Neuronal stem cell (in vitro differentiated cells): ENCODE data around the gene PPP4R3A.
A peak's percentile ranks its signal among the peaks of the same experiment; 100 is the strongest.

ENCODE experiments used
- DNase-seq: peaks from one replicate; pipeline ENCODE4 v3.0.0-alpha.2; 2013; ENCODE audit warnings: low spot score
- H2AFZ ChIP-seq: one replicate; pipeline ENCODE4 v1.6.1; 2013; ENCODE audit warnings: mild to moderate bottlenecking, low read length, inconsistent platforms
- H2AK5ac ChIP-seq: 2 replicates; pipeline ENCODE4 v1.6.1; 2013; ENCODE audit warnings: low read depth, mild to moderate bottlenecking, inconsistent platforms, low read length, moderate library complexity, mixed read lengths
- H2BK120ac ChIP-seq: 2 replicates; pipeline ENCODE4 v1.6.1; 2013; ENCODE audit warnings: low read depth, mild to moderate bottlenecking, inconsistent platforms, low read length, moderate library complexity, mixed read lengths
- H2BK12ac ChIP-seq: one replicate; pipeline ENCODE4 v1.6.1; 2013; ENCODE audit warnings: low read length, inconsistent platforms
- H2BK15ac ChIP-seq: 2 replicates; pipeline ENCODE4 v1.6.1; 2013; ENCODE audit warnings: mild to moderate bottlenecking, low read length, inconsistent platforms, mixed read lengths
- H2BK5ac ChIP-seq: one replicate; pipeline ENCODE4 v1.6.1; 2013; ENCODE audit warnings: inconsistent platforms, mild to moderate bottlenecking, low read length, moderate library complexity
- H3K14ac ChIP-seq: one replicate; pipeline ENCODE4 v1.6.1; 2013; ENCODE audit warnings: low read length, inconsistent platforms
- H3K18ac ChIP-seq: 2 replicates; pipeline ENCODE4 v1.6.1; 2013; ENCODE audit warnings: low read length, inconsistent platforms
- H3K23ac ChIP-seq: 2 replicates; pipeline ENCODE4 v1.6.1; 2013; ENCODE audit warnings: low read depth, mild to moderate bottlenecking, mixed read lengths, low read length, inconsistent platforms; ENCODE audit not compliant: poor library complexity
- H3K27ac ChIP-seq: replicated peaks from 3 replicates; pipeline ENCODE4 v1.5.1; 2013; ENCODE audit warnings: low read length, inconsistent platforms
- H3K27me3 ChIP-seq, 3 experiments: 2 replicates each; pipeline ENCODE4 v1.6.1; 2013; ENCODE audit warnings: low read length in 3 of 3, mild to moderate bottlenecking in 2 of 3, inconsistent platforms in 1 of 3, low read depth in 1 of 3, mixed read lengths in 1 of 3, moderate library complexity in 1 of 3; ENCODE audit not compliant: control insufficient read depth in 3 of 3, insufficient read depth in 3 of 3
- H3K36me3 ChIP-seq, 2 donors: replicated peaks in 1 of 2; 2 replicates each; pipeline ENCODE4 v1.6.1; 2013; ENCODE audit warnings: low read length in 2 of 2; ENCODE audit not compliant: control insufficient read depth in 2 of 2, insufficient read depth in 2 of 2
- H3K4ac ChIP-seq: 2 replicates; pipeline ENCODE4 v1.6.1; 2013; ENCODE audit warnings: inconsistent platforms, mild to moderate bottlenecking, low read length, moderate library complexity
- H3K4me1 ChIP-seq, 2 donors: 1 replicate in 1 of 2; 2 replicates in 1 of 2; pipeline ENCODE4 v1.6.1; 2013; ENCODE audit warnings: low read length in 2 of 2, low read depth in 1 of 2; ENCODE audit not compliant: control insufficient read depth in 2 of 2, insufficient read depth in 1 of 2
- H3K4me2 ChIP-seq: one replicate; pipeline ENCODE4 v1.6.1; 2013; ENCODE audit warnings: mild to moderate bottlenecking, low read length, inconsistent platforms; ENCODE audit not compliant: insufficient read depth, poor library complexity, severe bottlenecking
- H3K4me3 ChIP-seq, 2 donors: 2 replicates each; pipeline ENCODE4 v1.5.1; 2013; ENCODE audit warnings: low read length in 2 of 2, mild to moderate bottlenecking in 2 of 2, inconsistent platforms in 1 of 2, moderate library complexity in 1 of 2
- H3K79me1 ChIP-seq: one replicate; pipeline ENCODE4 v1.6.1; 2013; ENCODE audit warnings: low read depth, mild to moderate bottlenecking, inconsistent platforms, low read length, moderate library complexity
- H3K9ac ChIP-seq: one replicate; pipeline ENCODE4 v1.6.1; 2013; ENCODE audit warnings: mild to moderate bottlenecking, low read depth, low read length, inconsistent platforms; ENCODE audit not compliant: poor library complexity
- H3K9me3 ChIP-seq, 2 donors: replicated peaks in 1 of 2; 2 replicates each; pipeline versions ENCODE3 to v1.6.1; 2013; ENCODE audit warnings: low read length in 2 of 2, mild to moderate bottlenecking in 2 of 2, inconsistent platforms in 1 of 2, low read depth in 1 of 2, mixed read lengths in 1 of 2, moderate library complexity in 1 of 2; ENCODE audit not compliant: control insufficient read depth in 2 of 2, insufficient read depth in 1 of 2
- H4K8ac ChIP-seq: one replicate; pipeline ENCODE4 v1.6.1; 2013; ENCODE audit warnings: low read depth, mild to moderate bottlenecking, inconsistent platforms, low read length, moderate library complexity
- H4K91ac ChIP-seq: one replicate; pipeline ENCODE4 v1.6.1; 2013; ENCODE audit warnings: low read length, low read depth, mild to moderate bottlenecking, inconsistent platforms; ENCODE audit not compliant: poor library complexity
- WGBS, 2 donors: extraction: QIAGEN DNeasy Blood & Tissue Kit; methylation state at CpG; one replicate each; pipeline ENCODE4 v1.1.7; 2013; ENCODE audit warnings: missing lambda C conversion rate in 2 of 2, mixed read lengths in 1 of 2; ENCODE audit not compliant: insufficient read length in 2 of 2, insufficient replicate concordance in 1 of 2; ENCODE audit errors: extremely low coverage in 2 of 2; 5-methylcytosine and 5-hydroxymethylcytosine counted together

The PPP4R3A gene

DNA sequence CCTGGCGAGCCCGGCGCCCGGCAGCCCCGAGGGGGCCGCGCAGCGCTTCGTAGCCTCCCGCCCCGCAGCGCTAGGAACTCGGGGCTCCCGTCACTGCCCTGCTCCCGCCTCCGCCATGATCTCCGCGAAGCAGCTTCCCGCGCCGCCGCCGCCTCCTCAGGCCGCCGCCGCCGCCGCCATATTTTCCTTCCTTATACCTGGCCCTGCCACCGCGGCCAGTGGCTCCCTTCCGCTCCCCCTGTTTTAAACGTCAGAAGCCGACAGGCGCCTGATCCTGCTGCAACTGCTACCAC, 286 bp downstream of the PPP4R3A start:
- no CpG with 5 or more reads among the region's 34 CpGs for WGBS, 2 donors

DNA sequence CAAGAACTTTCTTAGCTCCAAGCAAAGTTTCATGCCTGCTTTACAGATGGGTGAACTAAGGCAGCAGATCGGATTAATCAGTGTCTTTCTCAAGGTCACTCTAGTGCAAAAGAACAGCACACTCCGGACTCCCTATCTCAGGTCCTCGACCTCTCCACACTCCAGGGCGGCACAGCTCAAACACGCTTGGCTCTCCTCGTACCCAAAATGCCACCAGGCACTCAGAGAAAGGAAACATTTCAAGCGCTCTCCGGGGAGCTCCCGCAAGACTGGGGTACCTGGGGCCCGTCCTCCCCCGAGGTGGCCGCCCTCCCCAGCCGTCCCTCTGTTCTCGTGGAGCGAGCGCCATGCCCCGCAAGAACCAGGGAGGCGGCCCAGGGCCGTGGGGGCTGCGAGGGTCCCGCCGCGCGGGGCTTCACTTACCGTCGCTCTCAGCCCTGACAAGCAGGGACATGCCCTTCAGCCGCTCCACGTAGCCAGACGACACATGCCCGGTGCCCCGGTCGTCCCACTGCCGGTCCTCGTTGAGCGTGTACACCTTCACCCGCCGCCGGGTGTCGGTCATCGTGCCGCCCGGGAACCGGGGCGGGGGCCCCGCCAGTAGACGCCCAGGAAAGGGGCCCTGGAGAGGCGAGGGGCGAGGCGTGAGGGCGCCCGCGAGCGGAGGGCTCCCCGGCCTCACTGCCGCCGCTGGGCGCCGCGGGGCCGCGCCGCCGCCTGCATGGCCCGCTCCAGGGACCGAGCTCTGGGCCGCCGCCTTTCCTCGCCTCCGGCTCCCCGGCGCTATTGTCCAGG, 830 bp downstream of the PPP4R3A start:
- Histone ChIP-seq H4K8ac (no peak overlapping the region), H3K14ac (peak overlapping the region; percentile 56), H3K4me2 (peak overlapping the region; percentile 68), H2BK120ac (peak overlapping the region; percentile 93), H2BK15ac (peak overlapping the region; percentile 67), H3K4me1 (peaks cover 0 to 1% of the 10 kb centered on the region in 2 donors), H4K91ac (peak overlapping the region; percentile 53), H3K9me3 (peaks cover 0 to 5% of the 10 kb centered on the region in 2 donors), H2AFZ (peak overlapping the region; percentile 96), H3K9ac (peak overlapping the region; percentile 95), H2AK5ac (peak overlapping the region; percentile 98), H3K18ac (peak overlapping the region; percentile 99), H3K4ac (peak overlapping the region; percentile 23), H3K4me3 (peak overlapping the region; percentile 91 to 99), H3K79me1 (peaks cover 2% of the 10 kb centered on the region), H3K23ac (peak overlapping the region; percentile 95), H3K27ac (peak overlapping the region; percentile 98), H3K27me3 (no peaks in the 10 kb centered on the region), H2BK12ac (no peak overlapping the region), H3K36me3 (peaks cover 4 to 48% of the 10 kb centered on the region in 2 donors), H2BK5ac (peak overlapping the region; percentile 100)
- no CpG with 5 or more reads among the region's 71 CpGs for WGBS, 2 donors
- no peak for DNase-seq

More for the DNA sequence above, 286 bp downstream of the PPP4R3A start:
- Histone ChIP-seq H3K4ac (no peak overlapping the region), H3K27me3 (no peaks in the 10 kb centered on the region), H4K91ac (peak overlapping the region; percentile 53), H4K8ac (no peak overlapping the region), H2AK5ac (peak overlapping the region; percentile 98), H3K9me3 (peaks cover 0 to 5% of the 10 kb centered on the region in 2 donors), H3K36me3 (peaks cover 4 to 43% of the 10 kb centered on the region in 2 donors), H3K79me1 (peaks cover 2% of the 10 kb centered on the region), H2BK15ac (peak overlapping the region; percentile 67), H3K18ac (peak overlapping the region; percentile 99), H3K14ac (peak overlapping the region; percentile 56), H3K23ac (peak overlapping the region; percentile 95), H3K9ac (peak overlapping the region; percentile 95), H2BK120ac (peak overlapping the region; percentile 93), H2BK5ac (peak overlapping the region; percentile 100), H3K4me1 (peaks cover 0 to 1% of the 10 kb centered on the region in 2 donors), H2BK12ac (no peak overlapping the region), H2AFZ (peak overlapping the region; percentile 96), H3K4me2 (peak overlapping the region; percentile 68), H3K27ac (peak overlapping the region; percentile 98), H3K4me3 (peak overlapping the region; percentile 91 to 99)
- no peak for DNase-seq

DNA sequence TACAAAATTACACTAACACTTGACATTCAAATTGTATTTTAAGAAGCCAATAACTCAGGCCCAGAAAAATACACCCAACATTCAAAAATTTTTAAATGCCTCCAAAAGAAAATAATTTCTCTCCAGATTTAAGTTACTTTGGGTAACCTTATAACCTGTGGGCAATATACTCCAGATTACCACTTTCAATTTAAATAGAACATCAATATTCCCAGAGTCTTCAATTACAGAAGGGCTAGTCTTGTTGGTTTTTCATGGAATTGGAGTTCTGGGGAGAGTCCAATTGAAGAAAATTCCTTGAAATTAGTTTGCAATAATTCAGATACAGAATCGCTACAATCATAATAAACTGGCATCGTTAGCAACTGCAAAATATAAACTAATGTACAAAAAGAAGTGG, 2.0 kb downstream of the PPP4R3A start:
- no peak overlapping the region for H4K8ac ChIP-seq
- no peak overlapping the region for H3K4me2 ChIP-seq
- no peak overlapping the region for H2BK12ac ChIP-seq
- DNase-seq: no peak
- H3K4me1 ChIP-seq: peaks cover 0 to 1% of the 10 kb centered on the region in 2 donors
- no peak overlapping the region for H3K14ac ChIP-seq
- peak overlapping the region in 1 of 2 donors; percentile 99 for H3K4me3 ChIP-seq
- no peak overlapping the region for H3K18ac ChIP-seq
- peaks cover 4 to 60% of the 10 kb centered on the region in 2 donors for H3K36me3 ChIP-seq
- H4K91ac ChIP-seq: no peak overlapping the region
- WGBS, 2 donors: no CpG with 5 or more reads among the region's 2 CpGs
- H3K9ac ChIP-seq: no peak overlapping the region
- no peak overlapping the region for H3K23ac ChIP-seq
- no peak overlapping the region for H3K4ac ChIP-seq
- H2AFZ ChIP-seq: no peak overlapping the region
- H2BK5ac ChIP-seq: no peak overlapping the region
- H3K79me1 ChIP-seq: peaks cover 2% of the 10 kb centered on the region
- H2AK5ac ChIP-seq: no peak overlapping the region
- H2BK120ac ChIP-seq: no peak overlapping the region
- no peak overlapping the region for H2BK15ac ChIP-seq
- H3K27me3 ChIP-seq: no peaks in the 10 kb centered on the region
- H3K9me3 ChIP-seq: peaks cover 0 to 5% of the 10 kb centered on the region in 2 donors
- no peak overlapping the region for H3K27ac ChIP-seq

DNA sequence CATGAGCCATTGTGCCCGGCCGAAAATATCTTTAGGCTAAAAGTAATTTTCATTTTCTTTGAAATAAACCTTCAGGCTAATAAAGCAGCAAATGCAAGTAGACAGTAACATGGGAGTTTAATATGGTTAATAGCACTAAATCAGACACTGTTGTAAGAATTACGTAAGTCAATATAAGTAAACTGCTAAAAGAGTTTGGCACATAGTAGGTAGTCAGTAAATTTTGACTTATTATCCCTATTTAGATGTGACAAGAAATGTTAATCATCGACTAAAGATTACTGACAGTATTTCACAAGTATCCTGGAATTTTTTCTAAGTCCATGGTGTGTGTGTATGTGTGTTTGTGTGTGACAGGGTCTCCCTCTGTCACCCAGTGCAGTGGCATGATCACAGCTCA, 3.9 kb downstream of the PPP4R3A start:
- Histone ChIP-seq H3K4me3 (peak overlapping the region in 1 of 2 donors; percentile 41), H3K4me1 (peaks cover 0 to 1% of the 10 kb centered on the region in 2 donors), H2BK120ac (no peak overlapping the region), H3K4me2 (no peak overlapping the region), H3K23ac (no peak overlapping the region), H3K18ac (no peak overlapping the region), H3K14ac (no peak overlapping the region), H3K27ac (no peak overlapping the region), H3K4ac (no peak overlapping the region), H2BK12ac (no peak overlapping the region), H3K9me3 (peaks cover 0 to 8% of the 10 kb centered on the region in 2 donors), H3K9ac (peak overlapping the region; percentile 77), H3K36me3 (peaks cover 4 to 76% of the 10 kb centered on the region in 2 donors), H3K79me1 (peaks cover 2% of the 10 kb centered on the region), H4K8ac (no peak overlapping the region), H3K27me3 (no peaks in the 10 kb centered on the region), H4K91ac (no peak overlapping the region), H2AFZ (no peak overlapping the region), H2BK15ac (no peak overlapping the region), H2AK5ac (no peak overlapping the region), H2BK5ac (no peak overlapping the region)
- no CpG with 5 or more reads among the region's 4 CpGs for WGBS, 2 donors
- no peak for DNase-seq
